Gastroesophageal sphincter (tissue), 4 donors: Measurements from ENCODE around the gene RRP12. TPM values are rescaled to one million over a fixed set of nuclear protein-coding genes. Genes with fewer than 3 reads are reported as not detected.

ENCODE experiments used
- ATAC-seq: fragments of 150-250 bp; one replicate; pipeline ENCODE4 v1.9.1; 2016; ENCODE audit warnings: mild to moderate bottlenecking, moderate library complexity
- H3K27ac ChIP-seq, 4 donors: fragments of 200-600 bp; sonication (generic) in 3 of 4; 1 replicate in 3 of 4; 2 replicates in 1 of 4; pipeline ENCODE4 v1.5.1; 2016 to 2019
- H3K27me3 ChIP-seq: fragments of 200-600 bp; sonication (generic); one replicate; pipeline ENCODE4 v1.5.1; 2019
- H3K36me3 ChIP-seq, 2 donors: fragments of 200-600 bp; sonication (generic); one replicate each; pipeline ENCODE4 v1.5.1; 2019; ENCODE audit warnings: control low read depth in 1 of 2
- H3K4me1 ChIP-seq, 3 donors: fragments of 200-600 bp; sonication (generic); 1 replicate in 2 of 3; 2 replicates in 1 of 3; pipeline ENCODE4 v1.5.1; 2016 to 2019; ENCODE audit warnings: control low read depth in 2 of 3
- H3K4me3 ChIP-seq, 2 donors: fragments of 200-600 bp; sonication (generic); one replicate each; pipeline ENCODE4 v1.5.1; 2019; ENCODE audit warnings: mild to moderate bottlenecking in 1 of 2, moderate library complexity in 1 of 2
- H3K9me3 ChIP-seq, 3 donors: fragments of 200-600 bp; sonication (generic); one replicate each; pipeline ENCODE4 v1.5.1; 2017 to 2019; ENCODE audit warnings: control low read depth in 2 of 3
- EP300 ChIP-seq: sonication (generic); formaldehyde crosslinking; IDR thresholded peaks from one replicate; pipeline ENCODE4 v1.6.1; 2017; ENCODE audit warnings: antibody characterized with exemption, mild to moderate bottlenecking
- POLR2A ChIP-seq, 2 donors: fragments of 450-650 bp; IDR thresholded peaks; one replicate each; pipeline ENCODE4 v1.6.1; 2017; ENCODE audit warnings: antibody characterized with exemption in 2 of 2, mild to moderate bottlenecking in 2 of 2, moderate library complexity in 1 of 2
- POLR2AphosphoS5 ChIP-seq: sonication (generic); formaldehyde crosslinking; IDR thresholded peaks from one replicate; pipeline ENCODE4 v1.6.1; 2017; ENCODE audit warnings: antibody characterized with exemption
- WGBS, 2 donors: methylation state at CpG; one replicate each; pipeline ENCODE4 v1.1.5; 2018; ENCODE audit warnings: low coverage in 1 of 2; 5-methylcytosine and 5-hydroxymethylcytosine counted together
- total RNA-seq, 4 donors: library from RNA; depleted of rRNA; stranded (reverse); fragments of >200 nt; gene quantifications; one replicate each; pipeline ENCODE4 v1.1.0, GENCODE V29; 2016
- TF ChIP-seq, protein P1 (sequence below), 4 experiments: fragments of 200-600 bp in 2 of 4; fragments of 450-650 bp in 2 of 4; sonication (generic) in 1 of 4; IDR thresholded peaks; one replicate each; pipeline ENCODE4 v1.5.1; 2017 to 2019; ENCODE audit warnings: antibody characterized with exemption in 4 of 4, mild to moderate bottlenecking in 2 of 4, moderate library complexity in 2 of 4

The RRP12 gene
- total RNA-seq, 4 donors from 2014 or later = 6.7 to 25.3 (median 11.8) TPM

- H3K9me3 ChIP-seq = no peaks in the 10 kb centered on the region
- no peak for ATAC-seq
- H3K4me1 ChIP-seq = peaks cover 0 to 54% (median 22%) of the 10 kb centered on the region in 3 donors
- H3K27ac ChIP-seq = peak overlapping the region in 3 of 4 donors; percentile 58 to 69 (median 64)
- H3K36me3 ChIP-seq = no peaks in the 10 kb centered on the region
- 19 to 37% methylated on average over 5 of the region's 5 CpGs for WGBS, 2 donors
- no peak overlapping the region for H3K4me3 ChIP-seq
- TF ChIP-seq POLR2A (IDR thresholded peaks at IDR 0.05) (no peak), POLR2AphosphoS5 (no peak), EP300 (no peak)
- TF ChIP-seq, protein P1, sequence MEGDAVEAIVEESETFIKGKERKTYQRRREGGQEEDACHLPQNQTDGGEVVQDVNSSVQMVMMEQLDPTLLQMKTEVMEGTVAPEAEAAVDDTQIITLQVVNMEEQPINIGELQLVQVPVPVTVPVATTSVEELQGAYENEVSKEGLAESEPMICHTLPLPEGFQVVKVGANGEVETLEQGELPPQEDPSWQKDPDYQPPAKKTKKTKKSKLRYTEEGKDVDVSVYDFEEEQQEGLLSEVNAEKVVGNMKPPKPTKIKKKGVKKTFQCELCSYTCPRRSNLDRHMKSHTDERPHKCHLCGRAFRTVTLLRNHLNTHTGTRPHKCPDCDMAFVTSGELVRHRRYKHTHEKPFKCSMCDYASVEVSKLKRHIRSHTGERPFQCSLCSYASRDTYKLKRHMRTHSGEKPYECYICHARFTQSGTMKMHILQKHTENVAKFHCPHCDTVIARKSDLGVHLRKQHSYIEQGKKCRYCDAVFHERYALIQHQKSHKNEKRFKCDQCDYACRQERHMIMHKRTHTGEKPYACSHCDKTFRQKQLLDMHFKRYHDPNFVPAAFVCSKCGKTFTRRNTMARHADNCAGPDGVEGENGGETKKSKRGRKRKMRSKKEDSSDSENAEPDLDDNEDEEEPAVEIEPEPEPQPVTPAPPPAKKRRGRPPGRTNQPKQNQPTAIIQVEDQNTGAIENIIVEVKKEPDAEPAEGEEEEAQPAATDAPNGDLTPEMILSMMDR (IDR thresholded peaks at IDR 0.05) = no peak
- H3K27me3 ChIP-seq = no peaks in the 10 kb centered on the region
Measured at GRCh38 chr10:97336446-97336845, 64.7 kb downstream of the RRP12 start.

DNA sequence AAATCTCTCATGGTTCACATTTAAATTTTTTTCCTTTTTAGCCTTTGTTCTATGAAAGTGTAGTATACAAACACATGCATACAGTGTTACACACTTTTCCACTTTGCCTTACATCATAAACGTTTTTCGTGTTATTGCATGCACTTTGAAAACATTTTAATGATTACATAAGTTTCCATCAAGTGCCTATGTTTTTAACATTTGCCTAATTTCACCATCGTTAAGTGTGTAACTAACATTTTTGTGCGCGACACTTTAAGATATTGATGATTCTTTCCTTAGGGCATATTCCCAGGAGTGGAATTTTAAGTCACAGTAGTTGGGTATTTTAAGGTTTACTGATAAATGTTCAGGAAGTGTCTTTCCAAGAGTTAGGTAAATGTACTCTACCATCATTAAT is 65.1 kb downstream of the RRP12 start:
- Histone ChIP-seq H3K4me1 (peaks cover 0 to 59% (median 26%) of the 10 kb centered on the region in 3 donors), H3K27me3 (no peaks in the 10 kb centered on the region), H3K27ac (peak overlapping the region in 2 of 4 donors; percentile 58 to 97), H3K36me3 (no peaks in the 10 kb centered on the region), H3K9me3 (no peaks in the 10 kb centered on the region), H3K4me3 (no peak overlapping the region)
- ATAC-seq = no peak
- 50 to 72% methylated on average over 5 of the region's 5 CpGs for WGBS, 2 donors
- TF ChIP-seq POLR2AphosphoS5 (no peak), POLR2A (IDR thresholded peaks at IDR 0.05) (no peak), EP300 (no peak)
- TF ChIP-seq, protein P1 (IDR thresholded peaks at IDR 0.05) = no peak

DNA sequence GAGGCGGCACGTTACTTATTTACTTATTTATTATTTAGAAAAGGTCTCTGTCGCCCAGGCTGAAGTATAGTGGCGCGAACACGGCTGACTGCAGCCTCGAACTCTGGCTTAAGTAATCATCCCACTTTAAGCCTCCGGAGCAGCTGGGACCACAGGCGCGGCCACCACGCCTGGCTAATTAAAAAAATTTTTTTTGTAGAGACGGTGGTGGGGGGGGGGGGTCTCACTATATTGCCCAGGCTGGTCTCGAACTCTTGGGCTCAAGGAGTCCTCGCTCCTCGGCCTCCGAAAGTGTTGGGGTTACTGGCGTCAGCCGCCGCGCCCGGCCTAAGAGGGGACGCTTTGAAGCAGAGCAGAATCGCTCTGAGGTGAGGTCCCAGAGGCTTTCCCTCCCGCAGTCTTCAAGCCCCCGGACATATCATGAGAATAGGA is 65.9 kb downstream of the RRP12 start:
- WGBS, 2 donors = 0 to 3% methylated on average over 9 to 17 of the region's 25 CpGs
- TF ChIP-seq POLR2AphosphoS5 (no peak), EP300 (no peak), POLR2A (IDR thresholded peaks at IDR 0.05) (no peak)
- TF ChIP-seq, protein P1 (IDR thresholded peaks at IDR 0.05) = no peak
- peaks cover 0 to 67% (median 28%) of the 10 kb centered on the region in 3 donors for H3K4me1 ChIP-seq

DNA sequence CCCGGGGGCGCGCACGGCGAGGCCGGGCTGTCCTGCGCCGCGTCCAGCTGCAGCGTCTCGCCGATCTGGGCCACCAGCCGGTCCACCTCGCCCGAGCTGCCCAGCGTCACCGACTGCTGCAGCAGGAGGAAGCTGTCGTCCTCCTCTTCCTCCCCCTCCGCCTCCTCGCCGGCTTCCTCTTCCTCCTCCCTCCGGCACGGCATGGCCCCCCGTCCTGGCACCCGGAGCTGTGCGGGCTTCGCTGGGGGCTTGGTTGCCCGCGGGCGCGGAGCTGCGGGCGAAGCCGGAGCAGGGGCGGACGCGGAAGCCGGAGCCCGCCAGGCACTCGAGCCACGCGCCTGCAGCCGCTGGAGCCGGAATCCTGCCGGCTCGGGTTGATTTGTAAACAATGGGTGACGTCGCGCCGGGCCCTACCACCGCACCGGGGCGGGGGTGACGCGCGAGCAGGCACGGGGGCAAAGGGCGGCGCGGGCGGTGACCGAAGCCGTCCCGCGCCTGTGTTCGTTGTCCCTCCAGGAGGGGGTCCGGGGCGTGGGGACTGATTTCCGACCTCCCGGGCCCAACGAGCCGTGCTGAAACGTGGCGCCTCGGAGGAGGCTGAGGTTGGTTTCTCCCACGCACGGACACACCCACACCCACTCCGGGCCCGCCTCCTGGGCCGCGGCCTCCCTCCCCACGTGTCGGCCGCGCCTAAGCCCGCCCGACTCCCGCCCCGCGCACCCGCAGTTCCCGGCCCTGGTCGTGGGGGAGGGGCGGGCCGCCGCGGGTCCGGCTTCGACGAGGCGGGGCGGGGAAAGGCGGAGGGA is 66.6 kb downstream of the RRP12 start, which contains the start of gene FRAT2:
Gene FRAT2 (minus strand): TSS at position 360 of the 806 bp plus-strand sequence. CDS start 157 bp downstream, at position 203.
- TF ChIP-seq POLR2A (IDR thresholded peaks at IDR 0.05) (peak; percentile 79 to 85), POLR2AphosphoS5 (peak; percentile 80), EP300 (peak; percentile 52)
- TF ChIP-seq, protein P1 (IDR thresholded peaks at IDR 0.05) = peak in 2 of 4 experiments; percentile 8 to 20
- ATAC-seq = peak; percentile 97
- Histone ChIP-seq H3K27me3 (no peaks in the 10 kb centered on the region), H3K36me3 (peaks cover 0 to 1% of the 10 kb centered on the region in 2 donors), H3K27ac (peak within 1 kb of the TSS; percentile 79 to 97 (median 96)), H3K9me3 (no peaks in the 10 kb centered on the region), H3K4me3 (peak within 1 kb of the TSS; percentile 63 to 89), H3K4me1 (peaks cover 0 to 73% (median 28%) of the 10 kb centered on the region in 3 donors)
- WGBS, 2 donors = 0% methylated on average over 2 to 8 of the region's 103 CpGs

More for the DNA sequence above, 65.9 kb downstream of the RRP12 start:
- Histone ChIP-seq H3K27me3 (no peaks in the 10 kb centered on the region), H3K36me3 (no peaks in the 10 kb centered on the region), H3K4me3 (peak overlapping the region; percentile 63 to 89), H3K27ac (peak overlapping the region; percentile 79 to 97 (median 96)), H3K9me3 (no peaks in the 10 kb centered on the region)
- ATAC-seq = no peak
